ENCODE results near the gene NTRK3. TPM values are rescaled to one million over a fixed set of nuclear protein-coding genes. Genes with fewer than 3 reads are reported as not detected.
"Not testable (repeated sequence)": the region's sequence is repeated elsewhere in the genome, so short reads cannot be mapped to it uniquely, and the experiment has no call there.

NTRK3 gene
- total RNA-seq, 1 experiment from 2014 or later = not detected

- DNase-seq = no peak
- no peak overlapping the region for H3K27ac ChIP-seq
- H3K4me2 ChIP-seq = no peak overlapping the region
- TF ChIP-seq CTCF (conservative IDR thresholded peaks at IDR 0.05) (no peak), EZH2 (IDR thresholded peaks at IDR 0.05; ENCODE audit: low read depth) (no peak)
- no peaks in the 10 kb centered on the region for H3F3A ChIP-seq (ENCODE audit: insufficient read depth, low read depth)
- no peaks in the 10 kb centered on the region for H3K9me2 ChIP-seq (ENCODE audit: insufficient read depth)
- H4K20me1 ChIP-seq (ENCODE audit: insufficient read depth) = no peaks in the 10 kb centered on the region
- intact Hi-C loops (cut with micrococcal nuclease; ENCODE audit: unreplicated experiment) = no loop called here
- POLR2A ChIA-PET (ENCODE audit: unreplicated experiment) = no interaction called here
- no peaks in the 10 kb centered on the region for H3K9me3 ChIP-seq (ENCODE audit: insufficient read depth, low read depth)
- H3K27me3 ChIP-seq (ENCODE audit: insufficient read depth, low read depth) = no peaks in the 10 kb centered on the region
- H2AFZ ChIP-seq = no peak overlapping the region
- CTCF ChIA-PET = no interaction called here
- no TSS peak for BruUV-seq (replicated peaks)
- no peaks in the 10 kb centered on the region for H3K79me2 ChIP-seq (ENCODE audit: low read depth)
- H3K4me1 ChIP-seq (replicated peaks; ENCODE audit: insufficient read depth) = no peaks in the 10 kb centered on the region
- no peaks in the 10 kb centered on the region for H3K36me3 ChIP-seq (ENCODE audit: low read depth)
- no peak overlapping the region for H3K4me3 ChIP-seq
Measured at GRCh38 chr15:87841426-87841998, 415.0 kb downstream of the NTRK3 start.

- H2AFZ ChIP-seq; H4K20me1 ChIP-seq (ENCODE audit: insufficient read depth); H3K9me3 ChIP-seq (ENCODE audit: insufficient read depth, low read depth); H3K36me3 ChIP-seq (ENCODE audit: low read depth); H3K27me3 ChIP-seq (ENCODE audit: insufficient read depth, low read depth); H3K9me2 ChIP-seq (ENCODE audit: insufficient read depth); H3F3A ChIP-seq (ENCODE audit: insufficient read depth, low read depth); H3K4me1 ChIP-seq (replicated peaks; ENCODE audit: insufficient read depth); BruUV-seq (replicated peaks); H3K4me2 ChIP-seq; H3K27ac ChIP-seq; intact Hi-C loops (cut with micrococcal nuclease; ENCODE audit: unreplicated experiment); CTCF ChIA-PET; POLR2A ChIA-PET (ENCODE audit: unreplicated experiment); H3K79me2 ChIP-seq (ENCODE audit: low read depth); DNase-seq; H3K4me3 ChIP-seq: not testable (repeated sequence)
Measured at GRCh38 chr15:87835830-87836229, 420.7 kb downstream of the NTRK3 start.

- H3K27me3 ChIP-seq (ENCODE audit: insufficient read depth, low read depth); H3K27ac ChIP-seq; H3K4me3 ChIP-seq; POLR2A ChIA-PET (ENCODE audit: unreplicated experiment); BruUV-seq (replicated peaks); DNase-seq; H3F3A ChIP-seq (ENCODE audit: insufficient read depth, low read depth); intact Hi-C loops (cut with micrococcal nuclease; ENCODE audit: unreplicated experiment); H4K20me1 ChIP-seq (ENCODE audit: insufficient read depth); H3K9me3 ChIP-seq (ENCODE audit: insufficient read depth, low read depth); CTCF ChIA-PET; H3K36me3 ChIP-seq (ENCODE audit: low read depth); H3K4me1 ChIP-seq (replicated peaks; ENCODE audit: insufficient read depth); H3K79me2 ChIP-seq (ENCODE audit: low read depth); H2AFZ ChIP-seq; H3K4me2 ChIP-seq; H3K9me2 ChIP-seq (ENCODE audit: insufficient read depth): not testable (repeated sequence)
Measured at GRCh38 chr15:87833333-87833732, 423.2 kb downstream of the NTRK3 start.

GRCh38 chr15:87829332-87830050 lies 427.0 kb downstream of the NTRK3 start:
- Histone ChIP-seq H3K36me3 (ENCODE audit: low read depth) (no peaks in the 10 kb centered on the region), H3K27me3 (ENCODE audit: insufficient read depth, low read depth) (no peaks in the 10 kb centered on the region), H4K20me1 (ENCODE audit: insufficient read depth) (no peaks in the 10 kb centered on the region), H3K4me2 (no peak overlapping the region), H3K4me1 (replicated peaks; ENCODE audit: insufficient read depth) (no peaks in the 10 kb centered on the region), H3K4me3 (no peak overlapping the region), H3F3A (ENCODE audit: insufficient read depth, low read depth) (no peaks in the 10 kb centered on the region), H3K79me2 (ENCODE audit: low read depth) (no peaks in the 10 kb centered on the region), H3K27ac (no peak overlapping the region), H3K9me2 (ENCODE audit: insufficient read depth) (no peaks in the 10 kb centered on the region), H2AFZ (no peak overlapping the region), H3K9me3 (ENCODE audit: insufficient read depth, low read depth) (no peaks in the 10 kb centered on the region)
- ChIA-PET POLR2A (ENCODE audit: unreplicated experiment) (no interaction called here), CTCF (no interaction called here)
- intact Hi-C loops (cut with micrococcal nuclease; ENCODE audit: unreplicated experiment) = no loop called here
- TF ChIP-seq CTCF (conservative IDR thresholded peaks at IDR 0.05) = no peak
- no peak for TF ChIP-seq EZH2 (IDR thresholded peaks at IDR 0.05; ENCODE audit: low read depth)
- DNase-seq = no peak
- no TSS peak for BruUV-seq (replicated peaks)

Measured in PC-9 (cell line).